Right lobe of liver (tissue), 6 donors: ENCODE measurements around the gene CIITA. TPM values are rescaled to one million over a fixed set of nuclear protein-coding genes. Genes with fewer than 3 reads are reported as not detected.

Source experiments
- ATAC-seq, 4 donors: fragments of 200-7000 bp; cut with Tn5 transposase; one replicate each; pipeline ENCODE4 v1.9.1; 2020; ENCODE audit warnings: mild to moderate bottlenecking in 4 of 4, moderate library complexity in 4 of 4
- DNase-seq, 3 donors: peaks; one replicate each; pipeline ENCODE4 v3.0.0-alpha.2; 2020
- H3K27ac ChIP-seq, 3 donors: fragments of 200-600 bp; one replicate each; pipeline ENCODE4 v1.8.0; 2022
- H3K27me3 ChIP-seq, 2 donors: fragments of 200-600 bp; one replicate each; pipeline ENCODE4 v1.8.0; 2022
- H3K36me3 ChIP-seq, 4 donors: fragments of 200-600 bp; sonication (generic) in 1 of 4; one replicate each; pipeline versions ENCODE4 v1.5.1 to v1.8.0; 2017 to 2022; ENCODE audit warnings: control low read depth in 1 of 4
- H3K4me1 ChIP-seq, 4 donors: fragments of 200-600 bp; sonication (generic) in 1 of 4; one replicate each; pipeline versions ENCODE4 v1.5.1 to v1.8.0; 2017 to 2022; ENCODE audit warnings: control low read depth in 1 of 4
- H3K4me3 ChIP-seq, 3 donors: fragments of 200-600 bp; one replicate each; pipeline ENCODE4 v1.8.0; 2022
- H3K9me3 ChIP-seq, 4 donors: fragments of 200-600 bp; sonication (generic) in 1 of 4; one replicate each; pipeline versions ENCODE4 v1.5.1 to v1.8.0; 2017 to 2022; ENCODE audit warnings: control low read depth in 1 of 4
- CTCF ChIP-seq, 4 donors: fragments of 200-600 bp in 3 of 4; fragments of 450-650 bp in 1 of 4; IDR thresholded peaks; one replicate each; pipeline versions ENCODE4 v1.5.1 to v1.8.0; 2016 to 2022; ENCODE audit warnings: antibody characterized with exemption in 4 of 4, mild to moderate bottlenecking in 2 of 4
- POLR2A ChIP-seq: fragments of 450-650 bp; IDR thresholded peaks from one replicate; pipeline ENCODE4 v1.6.1; 2017; ENCODE audit warnings: antibody characterized with exemption, mild to moderate bottlenecking
- WGBS: methylation state at CpG from one replicate; pipeline ENCODE4 v1.1.6; 2018; ENCODE audit warnings: low coverage, low lambda C conversion rate; ENCODE audit not compliant: insufficient coverage; ENCODE audit errors: missing lambda C conversion rate; 5-methylcytosine and 5-hydroxymethylcytosine counted together
- intact Hi-C, 2 donors: fragments of 100-400 bp; cut with DNase I; formaldehyde crosslinking; loops; one replicate each; pipeline versions ENCODE4 v1.11.2 to v1.14.1; 2022
- total RNA-seq, 6 experiments: library from RNA; depleted of rRNA in 2 of 6; stranded (reverse); fragments of >200 nt in 2 of 6; fragmentation: NEBNext Ultra II Directional in 3 of 6; extraction: Animal tissue kit (Norgen Biotek cat#: 25700) in 3 of 6; gene quantifications; one replicate each; pipeline versions ENCODE4 v1.1.0 to v1.2.4, GENCODE V29; 2016 to 2023
- donor health status: DM: no; HTN: yes; CAD: no.
- donor health status: DM: no; HTN: no; CAD: no.
- donor health status: DM: no; HTN: no; CAD: no.
- donor health status: DM: no; HTN: yes; CAD: no.
- donor health status: DM: no; HTN: yes; CAD: no.

CIITA gene
- total RNA-seq, 6 experiments from 2014 or later: 0.95 to 6.4 (median 3.3) TPM

DNA sequence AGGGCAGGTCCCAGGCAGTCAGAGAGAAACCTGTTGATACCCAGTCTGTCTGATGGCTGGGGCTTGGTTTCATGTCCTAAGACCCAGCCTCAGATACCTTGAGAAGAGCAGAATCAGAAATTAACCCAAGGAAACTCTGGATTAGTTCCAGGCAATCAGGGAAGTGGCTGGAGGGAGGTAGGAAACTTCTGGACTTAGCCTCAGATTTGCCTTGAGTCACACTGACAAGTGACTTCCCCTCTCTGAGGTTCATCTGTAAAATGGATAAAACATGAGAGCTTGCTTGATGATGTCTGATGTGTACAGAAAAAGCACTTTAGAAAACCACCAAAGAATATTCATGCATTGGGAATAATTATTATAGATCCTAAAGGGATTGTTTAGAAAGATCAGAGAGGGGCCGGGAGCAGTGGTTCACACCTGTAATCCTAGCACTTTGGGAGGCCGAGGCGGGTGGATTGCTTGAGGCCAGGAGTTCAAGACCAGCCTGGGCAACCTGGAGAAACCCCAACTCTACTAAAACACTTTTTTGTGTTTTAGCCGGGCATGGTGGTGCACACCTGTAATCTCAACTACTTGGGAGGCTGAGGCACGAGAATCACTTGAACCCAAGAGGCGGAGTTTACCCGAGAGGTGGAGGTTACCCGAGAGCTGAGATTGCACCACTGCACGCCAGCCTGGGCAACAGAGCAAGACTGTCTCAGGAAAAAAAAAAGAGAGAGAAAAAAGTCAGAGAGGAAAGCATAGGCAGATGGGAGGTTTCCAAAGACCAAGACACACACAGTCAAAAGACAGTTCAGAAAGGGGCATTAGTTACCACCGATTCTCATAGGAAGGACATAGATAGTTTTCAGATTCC, 3.8 kb downstream of the CIITA start:
- Histone ChIP-seq H3K36me3 (no peaks in the 10 kb centered on the region), H3K9me3 (no peaks in the 10 kb centered on the region), H3K27me3 (no peaks in the 10 kb centered on the region), H3K27ac (peak overlapping the region in 1 of 3 donors; percentile 6), H3K4me3 (no peak overlapping the region), H3K4me1 (peaks cover 0 to 17% (median 3%) of the 10 kb centered on the region in 4 donors)
- no peak for TF ChIP-seq POLR2A
- 64% methylated on average over 6 of the region's 10 CpGs for WGBS
- ATAC-seq (no peak), DNase-seq (peak in 1 of 3 donors; percentile 15)
- intact Hi-C loops: no loop called here

GRCh38 chr16:10881479-10882030, 4.6 kb downstream of the CIITA start:
- peaks cover 0 to 17% (median 3%) of the 10 kb centered on the region in 4 donors for H3K4me1 ChIP-seq

DNA sequence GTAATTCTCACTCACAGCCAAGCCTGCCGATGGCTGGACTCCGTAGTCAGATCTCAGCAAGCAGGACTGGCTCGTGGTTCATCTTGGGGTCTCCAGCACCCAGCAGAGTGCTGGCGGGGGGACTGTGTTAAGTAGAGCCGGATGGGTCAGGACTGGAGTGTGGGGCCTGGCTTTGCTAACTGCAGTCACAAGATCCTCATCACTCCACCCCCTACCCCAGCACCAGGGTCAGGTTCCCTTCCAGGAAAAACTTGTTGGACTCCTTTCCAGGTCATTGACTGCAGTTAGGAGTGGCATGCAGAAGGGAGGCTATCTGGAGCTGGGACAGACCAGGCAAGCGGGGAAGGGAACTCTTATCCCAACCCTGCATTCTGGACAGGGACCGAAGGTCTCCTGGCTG, 6.0 kb downstream of the CIITA start:
- Histone ChIP-seq H3K36me3 (no peaks in the 10 kb centered on the region), H3K9me3 (no peaks in the 10 kb centered on the region), H3K27me3 (no peaks in the 10 kb centered on the region), H3K4me3 (no peak overlapping the region), H3K4me1 (peaks cover 0 to 17% (median 3%) of the 10 kb centered on the region in 4 donors), H3K27ac (no peak overlapping the region)
- intact Hi-C loops: no loop called here
- peak in 1 of 3 donors; percentile 48 for DNase-seq
- ATAC-seq: peak in 2 of 4 donors; percentile 3 to 18
- no peak for TF ChIP-seq POLR2A
- TF ChIP-seq CTCF (IDR thresholded peaks at IDR 0.05): no peak
- 80% methylated on average over 1 of the region's 7 CpGs for WGBS

More at GRCh38 chr16:10881479-10882030, 4.6 kb downstream of the CIITA start:
- DNase-seq (peak in 1 of 3 donors; percentile 11), ATAC-seq (no peak)
- 45% methylated on average over 7 of the region's 7 CpGs for WGBS
- no peaks in the 10 kb centered on the region for H3K27me3 ChIP-seq
- no peak overlapping the region for H3K27ac ChIP-seq
- H3K4me3 ChIP-seq: no peak overlapping the region
- no peaks in the 10 kb centered on the region for H3K36me3 ChIP-seq
- no peak for TF ChIP-seq CTCF (IDR thresholded peaks at IDR 0.05)
- TF ChIP-seq POLR2A: no peak
- intact Hi-C loops: no loop called here
- no peaks in the 10 kb centered on the region for H3K9me3 ChIP-seq

DNA sequence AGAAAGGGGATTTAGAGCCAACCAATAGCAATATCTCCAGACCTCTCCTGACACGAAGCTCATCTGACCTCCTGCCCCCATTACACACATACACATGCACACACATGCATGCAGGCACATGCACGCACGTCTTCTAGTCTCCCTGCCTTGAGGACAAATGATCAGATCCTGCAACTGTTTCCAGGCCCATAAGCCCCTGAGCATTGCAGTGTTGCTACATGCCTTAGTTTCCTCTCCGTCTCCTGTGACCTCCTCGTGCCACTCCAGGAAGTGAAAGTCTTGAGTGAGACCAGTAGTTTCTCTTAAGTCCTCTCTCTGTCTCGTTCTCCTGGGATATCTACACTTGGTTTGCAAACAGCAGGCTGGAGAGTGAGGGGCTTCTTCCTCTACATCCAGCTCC, 8.2 kb downstream of the CIITA start:
- WGBS: 42% methylated on average over 4 of the region's 6 CpGs
- Histone ChIP-seq H3K27me3 (no peaks in the 10 kb centered on the region), H3K9me3 (no peaks in the 10 kb centered on the region), H3K4me1 (peaks cover 0 to 6% (median 0%) of the 10 kb centered on the region in 4 donors), H3K4me3 (no peak overlapping the region), H3K27ac (no peak overlapping the region), H3K36me3 (no peaks in the 10 kb centered on the region)
- no peak for TF ChIP-seq POLR2A
- DNase-seq (no peak), ATAC-seq (peak; percentile 26 to 46 (median 36))
- intact Hi-C loops: no loop called here

GRCh38 chr16:10888320-10888937, 11.4 kb downstream of the CIITA start:
- no peak overlapping the region for H3K4me3 ChIP-seq
- DNase-seq (no peak), ATAC-seq (peak in 2 of 4 donors; percentile 16 to 28)
- TF ChIP-seq CTCF (IDR thresholded peaks at IDR 0.05): no peak
- no peak for TF ChIP-seq POLR2A
- intact Hi-C loops: no loop called here
- no peaks in the 10 kb centered on the region for H3K9me3 ChIP-seq
- no peaks in the 10 kb centered on the region for H3K27me3 ChIP-seq
- no peaks in the 10 kb centered on the region for H3K36me3 ChIP-seq
- 56% methylated on average over 10 of the region's 10 CpGs for WGBS
- H3K27ac ChIP-seq: no peak overlapping the region
- no peaks in the 10 kb centered on the region for H3K4me1 ChIP-seq
